ENCODE measurements around the gene CPLX1. TPM values are rescaled to one million over a fixed set of nuclear protein-coding genes. Genes with fewer than 3 reads are reported as not detected.
"Not testable (repeated sequence)": the region's sequence is repeated elsewhere in the genome, so short reads cannot be mapped to it uniquely, and the experiment has no call there.

CPLX1 gene
- polyA plus RNA-seq, 1 donor: 1.7 TPM

- DNase-seq: no peak
Observed at GRCh38 chr4:793093-793861, 32.7 kb downstream of the CPLX1 start.

- no peak for DNase-seq
Observed at GRCh38 chr4:792626-793092, 33.3 kb downstream of the CPLX1 start.

- no peak for DNase-seq
Observed at GRCh38 chr4:791898-792625, 33.9 kb downstream of the CPLX1 start.

GRCh38 chr4:791252-791897 is 34.6 kb downstream of the CPLX1 start:
- no peak for DNase-seq

GRCh38 chr4:790466-790820 is 35.5 kb downstream of the CPLX1 start:
- DNase-seq: no peak

- no peak for DNase-seq
Observed at GRCh38 chr4:789571-790465, 36.1 kb downstream of the CPLX1 start.

- DNase-seq: no peak
Observed at GRCh38 chr4:788636-789297, 37.2 kb downstream of the CPLX1 start.

- no peak for DNase-seq
Observed at GRCh38 chr4:788006-788635, 37.8 kb downstream of the CPLX1 start.

GRCh38 chr4:787561-787981 is 38.4 kb downstream of the CPLX1 start:
- no peak for DNase-seq

GRCh38 chr4:786861-787300 is 39.0 kb downstream of the CPLX1 start:
- DNase-seq: no peak

GRCh38 chr4:786074-786741 is 39.7 kb downstream of the CPLX1 start:
- DNase-seq: no peak

GRCh38 chr4:785332-786073 is 40.4 kb downstream of the CPLX1 start:
- no peak for DNase-seq

GRCh38 chr4:784401-785331 is 41.3 kb downstream of the CPLX1 start:
- no peak for DNase-seq

- peak; percentile 99 for DNase-seq
Observed at GRCh38 chr4:781493-782216, 44.3 kb downstream of the CPLX1 start.

GRCh38 chr4:780716-781492 is 45.0 kb downstream of the CPLX1 start:
- DNase-seq: no peak

GRCh38 chr4:780255-780654 is 45.7 kb downstream of the CPLX1 start:
- not testable (repeated sequence) for DNase-seq

- no peak for DNase-seq
Observed at GRCh38 chr4:779555-779954, 46.4 kb downstream of the CPLX1 start.
